Bronchial epithelial cell (primary cell): ENCODE data around the gene ACTR3C. TPM values are rescaled to one million over a fixed set of nuclear protein-coding genes. Genes with fewer than 3 reads are reported as not detected.

Source experiments
- DNase-seq: peaks from one replicate; pipeline ENCODE4 v3.0.0-alpha.2; 2010; ENCODE audit warnings: low read depth
- FAIRE-seq: peaks from 2 replicates; lab custom pipeline; 2011; peaks lifted over from hg19 to GRCh38; lab: Jason Lieb, UNC
- H3K27me3 ChIP-seq: 2 replicates; pipeline ENCODE4 v1.5.1; 2011; ENCODE audit warnings: low read length; ENCODE audit not compliant: control insufficient read depth, insufficient read depth
- H3K36me3 ChIP-seq: 2 replicates; pipeline ENCODE4 v1.5.1; 2011; ENCODE audit warnings: low read length; ENCODE audit not compliant: control insufficient read depth, insufficient read depth
- H3K4me3 ChIP-seq: 2 replicates; pipeline ENCODE4 v1.5.1; 2011; ENCODE audit warnings: mild to moderate bottlenecking, low read depth, low read length, control low read depth
- total RNA-seq: library from RNA; depleted of rRNA; stranded (reverse); fragments of >200 nt; gene quantifications from 2 replicates; pipeline ENCODE4 v1.2.1, GENCODE V29; 2014
- TF ChIP-seq, protein P1 (sequence below): IDR thresholded peaks from 2 replicates; pipeline ENCODE4 v1.5.1; 2011; ENCODE audit warnings: mild to moderate bottlenecking, moderate library complexity, low read length, control low read depth, inconsistent platforms; ENCODE audit not compliant: insufficient read depth, severe bottlenecking

ACTR3C gene
- total RNA-seq, 1 donor from 2014 or later = 4.2 TPM

DNA sequence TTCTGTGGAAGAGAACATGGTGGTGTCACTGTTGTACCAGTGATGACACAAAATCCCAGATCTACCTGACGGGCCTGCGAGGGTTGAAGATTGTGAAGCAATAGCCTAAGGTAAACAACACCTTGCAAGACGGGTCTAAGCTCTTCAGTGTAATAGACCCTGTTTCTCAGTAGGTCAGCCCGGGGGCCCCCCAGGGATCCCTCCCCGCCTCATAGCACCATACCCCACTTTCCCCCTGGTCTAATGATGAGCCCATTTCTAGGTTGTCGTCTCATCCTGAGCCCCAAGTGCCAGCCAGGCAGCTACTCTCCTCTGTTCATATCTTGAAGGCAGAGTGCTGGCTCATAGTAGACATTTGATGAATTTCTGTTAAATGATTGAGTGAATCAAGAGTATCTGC is 2.6 kb upstream of the ACTR3C start:
- FAIRE-seq = no peak
- Histone ChIP-seq H3K27me3 (no peaks in the 10 kb centered on the region), H3K4me3 (no peak overlapping the region), H3K36me3 (peaks cover 6% of the 10 kb centered on the region)
- DNase-seq = no peak
- TF ChIP-seq, protein P1, sequence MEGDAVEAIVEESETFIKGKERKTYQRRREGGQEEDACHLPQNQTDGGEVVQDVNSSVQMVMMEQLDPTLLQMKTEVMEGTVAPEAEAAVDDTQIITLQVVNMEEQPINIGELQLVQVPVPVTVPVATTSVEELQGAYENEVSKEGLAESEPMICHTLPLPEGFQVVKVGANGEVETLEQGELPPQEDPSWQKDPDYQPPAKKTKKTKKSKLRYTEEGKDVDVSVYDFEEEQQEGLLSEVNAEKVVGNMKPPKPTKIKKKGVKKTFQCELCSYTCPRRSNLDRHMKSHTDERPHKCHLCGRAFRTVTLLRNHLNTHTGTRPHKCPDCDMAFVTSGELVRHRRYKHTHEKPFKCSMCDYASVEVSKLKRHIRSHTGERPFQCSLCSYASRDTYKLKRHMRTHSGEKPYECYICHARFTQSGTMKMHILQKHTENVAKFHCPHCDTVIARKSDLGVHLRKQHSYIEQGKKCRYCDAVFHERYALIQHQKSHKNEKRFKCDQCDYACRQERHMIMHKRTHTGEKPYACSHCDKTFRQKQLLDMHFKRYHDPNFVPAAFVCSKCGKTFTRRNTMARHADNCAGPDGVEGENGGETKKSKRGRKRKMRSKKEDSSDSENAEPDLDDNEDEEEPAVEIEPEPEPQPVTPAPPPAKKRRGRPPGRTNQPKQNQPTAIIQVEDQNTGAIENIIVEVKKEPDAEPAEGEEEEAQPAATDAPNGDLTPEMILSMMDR = no peak

DNA sequence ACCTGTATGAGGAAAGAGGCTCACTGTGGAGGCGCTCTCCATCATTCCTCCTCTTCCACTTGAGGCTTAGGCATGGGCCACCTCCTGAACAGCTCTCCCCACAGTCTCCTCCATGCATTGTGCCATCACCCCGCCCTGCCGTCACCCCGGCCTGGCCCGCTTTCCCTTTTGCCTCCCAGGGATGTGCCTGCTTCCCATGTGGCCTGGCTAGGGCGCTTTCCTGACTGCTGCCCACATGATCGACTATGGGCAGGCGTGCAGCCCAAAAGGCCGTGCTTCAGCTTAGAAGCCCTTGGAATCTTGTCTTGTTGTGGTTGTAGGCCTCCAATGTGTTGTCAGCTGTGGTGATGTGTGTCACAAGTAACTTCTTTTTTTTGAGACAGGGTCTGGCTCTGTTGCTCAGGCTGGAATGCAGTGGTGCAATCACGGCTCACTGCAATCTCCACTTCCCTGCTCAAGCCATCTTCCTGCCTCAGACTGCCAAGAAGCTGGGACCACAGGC is 1.8 kb upstream of the ACTR3C start:
- DNase-seq (no peak), FAIRE-seq (no peak)
- Histone ChIP-seq H3K27me3 (no peaks in the 10 kb centered on the region), H3K4me3 (no peak overlapping the region), H3K36me3 (peaks cover 3% of the 10 kb centered on the region)
- TF ChIP-seq, protein P1 = no peak

DNA sequence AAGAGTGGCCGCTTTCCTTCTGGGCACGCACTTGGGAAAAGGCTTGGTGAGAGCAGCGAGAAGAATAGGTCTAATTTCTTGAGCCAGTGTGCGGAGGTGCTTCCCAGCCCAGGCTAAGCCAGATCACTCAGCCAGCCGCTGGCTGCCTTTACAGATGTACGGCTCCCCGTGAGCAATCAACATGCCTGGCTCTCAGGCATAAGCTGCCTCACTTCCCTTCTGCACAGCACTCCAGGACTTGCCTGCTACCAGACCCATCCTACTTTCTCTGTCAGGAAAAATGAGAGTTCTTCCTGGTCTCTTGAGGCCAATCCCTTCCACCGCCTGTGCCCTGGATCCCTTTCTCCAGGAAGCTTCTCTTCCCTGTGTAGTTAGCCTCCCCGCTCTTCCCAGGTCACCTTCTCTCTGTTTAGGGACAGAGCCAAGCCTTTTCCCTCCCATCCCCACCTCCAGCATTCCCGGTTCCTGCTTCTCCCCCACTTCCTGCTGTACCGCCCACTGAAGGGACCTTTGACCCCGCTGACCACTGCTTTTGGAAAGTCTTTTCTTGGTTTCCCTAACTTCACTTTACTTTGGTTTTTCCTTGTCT is 1.1 kb upstream of the ACTR3C start:
- H3K27me3 ChIP-seq = no peaks in the 10 kb centered on the region
- FAIRE-seq = no peak
- TF ChIP-seq, protein P1 = no peak
- DNase-seq = peak; percentile 54
- H3K4me3 ChIP-seq = peak overlapping the region; percentile 77
- peaks cover 3% of the 10 kb centered on the region for H3K36me3 ChIP-seq

DNA sequence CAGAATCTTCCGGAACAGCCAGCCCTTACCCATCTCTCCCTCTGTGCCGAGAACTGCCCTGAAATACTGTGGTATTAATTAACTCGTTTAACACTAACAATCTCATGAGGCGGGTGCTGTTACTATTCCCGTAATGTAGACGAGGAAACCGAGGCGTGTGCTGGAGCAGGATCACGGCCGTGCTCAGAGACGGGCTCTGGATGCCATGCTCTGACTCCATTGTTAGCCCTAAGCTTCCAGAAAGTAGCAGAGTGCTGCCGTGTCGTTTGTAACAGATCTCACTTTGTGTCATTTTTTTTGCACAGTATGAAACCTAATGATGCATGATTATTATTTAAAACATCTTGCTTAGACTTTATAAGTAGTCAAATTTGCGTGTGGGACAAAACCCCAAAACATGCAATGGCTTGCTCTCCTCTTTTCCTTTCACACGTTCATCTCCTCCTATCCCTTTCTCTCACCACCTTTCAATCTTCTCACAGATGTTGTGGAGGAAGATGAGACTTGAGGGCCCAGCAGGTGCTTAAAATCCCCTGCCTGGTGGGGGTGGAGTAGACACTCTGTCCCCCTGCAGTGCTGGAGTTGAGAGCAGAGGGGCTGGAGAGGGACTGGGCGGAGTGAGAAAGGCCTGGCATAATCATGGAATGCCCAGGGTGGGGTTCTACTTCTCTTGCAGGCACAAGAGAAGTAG is 482 bp upstream of the ACTR3C start:
- H3K36me3 ChIP-seq = peaks cover 3% of the 10 kb centered on the region
- DNase-seq (peak; percentile 32), FAIRE-seq (no peak)
- H3K4me3 ChIP-seq = peak overlapping the region; percentile 77
- H3K27me3 ChIP-seq = no peaks in the 10 kb centered on the region
- TF ChIP-seq, protein P1 = no peak

DNA sequence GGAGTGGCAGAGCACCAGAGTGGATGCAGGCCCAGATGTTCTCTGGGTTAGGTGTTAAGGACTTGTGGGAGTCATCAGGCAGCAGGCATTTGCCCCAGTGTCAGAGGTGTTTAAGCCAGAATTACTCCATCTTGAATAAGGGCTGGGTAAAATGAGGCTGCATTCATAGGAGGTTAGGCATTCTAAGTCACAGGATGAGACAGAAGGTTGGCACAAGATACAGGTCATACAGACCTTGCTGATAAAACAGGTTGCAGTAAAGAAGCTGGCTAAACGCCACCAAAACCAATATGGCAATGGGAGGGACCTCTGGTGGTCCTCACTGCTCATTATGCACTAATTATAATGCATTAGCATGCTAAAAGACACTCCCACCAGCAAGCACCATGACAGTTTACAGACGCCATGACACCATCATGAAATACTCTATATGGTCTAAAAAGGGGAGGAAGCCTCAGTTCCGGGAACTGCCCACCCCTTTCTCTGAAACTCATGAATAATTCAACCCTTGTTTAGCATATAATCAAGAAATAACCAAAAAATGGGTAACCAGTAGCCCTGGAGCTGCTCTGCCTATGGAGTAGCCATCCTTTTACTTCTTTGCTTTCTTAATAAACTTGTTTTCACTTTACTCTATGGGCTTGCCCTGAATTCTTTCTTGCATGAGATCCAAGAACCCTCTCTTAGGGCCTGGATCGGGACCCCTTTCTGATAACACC is 1.1 kb downstream of the ACTR3C start:
- no peaks in the 10 kb centered on the region for H3K27me3 ChIP-seq
- H3K4me3 ChIP-seq = peak overlapping the region; percentile 77
- H3K36me3 ChIP-seq = peaks cover 3% of the 10 kb centered on the region
- DNase-seq (no peak), FAIRE-seq (no peak)
- TF ChIP-seq, protein P1 = no peak
